Measurements from ENCODE around the gene CX3CR1. TPM values are rescaled to one million over a fixed set of nuclear protein-coding genes. Genes with fewer than 3 reads are reported as not detected.

The CX3CR1 gene
- total and polyA plus RNA-seq, 10 of the 15 experiments (the other 5 are each of a cell fraction or from before 2014, with no cell fraction given) = 0.05 to 0.53 (median 0.15) TPM

- TF ChIP-seq ZBTB11 (CRISPR knock-in tag; IDR thresholded peaks at IDR 0.05) (no peak), REST (IDR thresholded peaks at IDR 0.05; ENCODE audit: low read depth, low read length) (no peak), NBN (IDR thresholded peaks at IDR 0.05) (peak; percentile 73), ETV6 (conservative IDR thresholded peaks at IDR 0.05 in 1 of 2, IDR thresholded peaks at IDR 0.05 in 1 of 2; ENCODE audit: borderline replicate concordance in 1 of 2, low read depth in 1 of 2) (peak in 1 of 2 experiments; percentile 52; a peak in 1 of 4 replicates), SPI1 (IDR thresholded peaks at IDR 0.05; ENCODE audit: borderline replicate concordance, insufficient read depth, low read depth, low read length) (peak; percentile 89), SP1 (IDR thresholded peaks at IDR 0.05; ENCODE audit: low read depth, low read length) (peak; percentile 54), CBX5 (IDR thresholded peaks at IDR 0.05; ENCODE audit: low read depth) (0 out of 2 replicates have a peak, but pooled peaks have one; percentile 65), RELA (IDR thresholded peaks at IDR 0.05; ENCODE audit: borderline replicate concordance, partially characterized antibody) (peak; percentile 96), FOXM1 (IDR thresholded peaks at IDR 0.05; ENCODE audit: low read depth, low read length) (peak; percentile 87; the same call in 1 of the 2 replicates), HDAC2 (IDR thresholded peaks at IDR 0.05) (no peak), ATF7 (IDR thresholded peaks at IDR 0.05; ENCODE audit: low read depth) (peak; percentile 97), RELB (IDR thresholded peaks at IDR 0.05; ENCODE audit: low read depth) (peak; percentile 97), SREBF2 (IDR thresholded peaks at IDR 0.05; ENCODE audit: low read length) (no peak), IRF4 (IDR thresholded peaks at IDR 0.05; ENCODE audit: low read depth, low read length) (peak; percentile 91), ZBED1 (IDR thresholded peaks at IDR 0.05; ENCODE audit: borderline replicate concordance) (peak; percentile 87; the same call in 1 of the 2 replicates), BMI1 (IDR thresholded peaks at IDR 0.05; ENCODE audit: borderline replicate concordance) (peak; percentile 78), KLF5 (IDR thresholded peaks at IDR 0.05; ENCODE audit: partially characterized antibody) (peak; percentile 21), RAD21 (IDR thresholded peaks at IDR 0.05; ENCODE audit: insufficient read depth, low read depth, low read length) (0 out of 2 replicates have a peak, but pooled peaks have one; percentile 2), POLR2AphosphoS5 (IDR thresholded peaks at IDR 0.05; ENCODE audit: low read length) (peak; percentile 76; the same call in 1 of the 2 replicates), PBX3 (IDR thresholded peaks at IDR 0.05; ENCODE audit: insufficient replicate concordance, low read depth, low read length) (peak; percentile 48), ZNF24 (IDR thresholded peaks at IDR 0.05) (peak; percentile 21; the same call in 1 of the 2 replicates)
Measured at GRCh38 chr3:39295184-39295775, 15.4 kb upstream of the CX3CR1 start (continued).
